Fibroblast of pulmonary artery (primary cell): ENCODE data around the gene XIRP2.
"Not testable (repeated sequence)": the region's sequence is repeated elsewhere in the genome, so short reads cannot be mapped to it uniquely, and the experiment has no call there.

Experiments
- DNase-seq: peaks from one replicate; pipeline ENCODE4 v3.0.0-alpha.2; 2010; ENCODE audit warnings: low read depth
- H3K4me3 ChIP-seq: replicated peaks from 2 replicates; pipeline ENCODE4 v1.5.1; 2011; ENCODE audit warnings: low read depth, mild to moderate bottlenecking, control low read depth, low read length, moderate library complexity
- TF ChIP-seq, protein P1 (sequence below): IDR thresholded peaks from 2 replicates; pipeline ENCODE4 v1.5.1; 2011; ENCODE audit warnings: mild to moderate bottlenecking, control low read depth, low read length, inconsistent platforms; ENCODE audit errors: missing control alignments

XIRP2 gene

DNA sequence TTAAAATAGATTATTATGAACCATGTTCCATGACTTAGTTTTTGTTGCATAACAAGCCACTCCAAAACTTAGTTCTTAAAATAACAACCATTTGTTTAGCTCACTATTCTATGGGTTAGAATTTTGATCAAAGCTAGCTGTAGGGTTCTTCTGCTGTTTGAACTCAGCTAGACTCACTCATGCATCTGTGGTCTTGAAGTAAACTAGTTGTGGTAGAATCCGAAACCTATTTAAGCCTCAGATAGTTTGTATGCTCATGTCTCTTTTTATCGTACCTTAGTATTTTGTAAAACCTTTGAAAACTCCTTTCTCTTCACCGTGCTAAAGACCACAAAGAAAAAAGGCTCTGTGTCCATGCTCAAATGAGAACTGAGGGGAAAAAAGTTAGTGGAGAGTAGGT, 166.6 kb downstream of the XIRP2 start:
- H3K4me3 ChIP-seq: no peak overlapping the region
- DNase-seq: no peak
- TF ChIP-seq, protein P1, sequence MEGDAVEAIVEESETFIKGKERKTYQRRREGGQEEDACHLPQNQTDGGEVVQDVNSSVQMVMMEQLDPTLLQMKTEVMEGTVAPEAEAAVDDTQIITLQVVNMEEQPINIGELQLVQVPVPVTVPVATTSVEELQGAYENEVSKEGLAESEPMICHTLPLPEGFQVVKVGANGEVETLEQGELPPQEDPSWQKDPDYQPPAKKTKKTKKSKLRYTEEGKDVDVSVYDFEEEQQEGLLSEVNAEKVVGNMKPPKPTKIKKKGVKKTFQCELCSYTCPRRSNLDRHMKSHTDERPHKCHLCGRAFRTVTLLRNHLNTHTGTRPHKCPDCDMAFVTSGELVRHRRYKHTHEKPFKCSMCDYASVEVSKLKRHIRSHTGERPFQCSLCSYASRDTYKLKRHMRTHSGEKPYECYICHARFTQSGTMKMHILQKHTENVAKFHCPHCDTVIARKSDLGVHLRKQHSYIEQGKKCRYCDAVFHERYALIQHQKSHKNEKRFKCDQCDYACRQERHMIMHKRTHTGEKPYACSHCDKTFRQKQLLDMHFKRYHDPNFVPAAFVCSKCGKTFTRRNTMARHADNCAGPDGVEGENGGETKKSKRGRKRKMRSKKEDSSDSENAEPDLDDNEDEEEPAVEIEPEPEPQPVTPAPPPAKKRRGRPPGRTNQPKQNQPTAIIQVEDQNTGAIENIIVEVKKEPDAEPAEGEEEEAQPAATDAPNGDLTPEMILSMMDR: no peak

DNA sequence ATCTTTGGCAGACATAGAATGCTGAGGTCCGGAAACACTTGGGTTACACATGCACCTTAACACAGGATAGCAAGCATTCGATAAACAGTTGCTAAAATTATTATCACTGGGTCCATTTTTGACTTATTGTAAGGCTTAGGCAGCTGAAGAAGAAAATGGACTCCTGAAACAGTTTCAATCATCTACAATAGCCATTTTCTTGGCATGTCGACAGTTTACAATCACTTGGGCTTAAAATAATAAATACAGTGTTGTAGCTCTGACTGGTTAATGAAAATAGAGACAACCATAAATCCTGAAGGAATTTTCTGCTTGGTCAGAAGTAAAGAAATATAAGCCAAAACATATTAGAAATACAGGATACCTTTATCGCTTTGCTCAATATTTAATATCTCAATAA, 169.2 kb downstream of the XIRP2 start:
- TF ChIP-seq, protein P1: no peak
- no peak for DNase-seq
- H3K4me3 ChIP-seq: no peak overlapping the region

DNA sequence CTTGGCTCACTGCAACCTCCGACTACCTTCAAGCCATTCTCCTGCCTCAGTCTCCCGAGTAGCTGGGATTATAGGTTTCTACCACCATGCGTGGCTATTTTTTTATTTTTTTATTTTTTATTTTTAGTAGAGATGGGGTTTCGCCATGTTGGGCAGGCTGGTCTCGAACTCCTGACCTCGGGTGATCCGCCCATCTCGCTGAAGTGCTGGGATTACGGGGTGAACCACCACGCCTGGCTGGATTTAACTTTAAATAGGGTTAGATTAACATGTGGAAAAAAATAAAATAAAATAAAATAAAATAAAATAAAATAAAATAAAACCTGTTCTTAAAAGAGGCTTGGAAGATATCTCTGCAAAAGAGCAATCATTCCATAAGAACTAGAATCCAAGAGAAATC, 170.9 kb downstream of the XIRP2 start:
- no peak for DNase-seq
- TF ChIP-seq, protein P1: no peak
- no peak overlapping the region for H3K4me3 ChIP-seq

DNA sequence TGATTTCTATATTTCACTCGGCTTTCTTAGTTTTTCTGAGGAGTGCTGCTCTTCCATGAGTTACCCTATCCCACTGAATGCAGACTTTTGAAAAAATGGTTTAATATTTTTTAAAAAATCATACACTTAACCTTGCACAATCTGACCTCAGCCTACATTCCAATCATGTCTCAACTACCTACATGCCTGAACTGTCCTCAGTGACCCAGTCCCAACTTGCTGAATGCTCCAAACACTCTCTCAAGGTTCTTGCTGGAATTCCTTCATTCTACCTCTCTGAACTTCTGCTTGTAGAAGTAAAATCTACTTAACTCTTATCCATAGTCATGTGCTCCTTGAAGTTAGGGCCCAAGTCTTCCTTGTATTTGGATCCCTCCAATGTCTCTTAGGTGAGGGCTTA, 181.6 kb downstream of the XIRP2 start:
- no peak for DNase-seq
- no peak overlapping the region for H3K4me3 ChIP-seq
- TF ChIP-seq, protein P1: no peak

DNA sequence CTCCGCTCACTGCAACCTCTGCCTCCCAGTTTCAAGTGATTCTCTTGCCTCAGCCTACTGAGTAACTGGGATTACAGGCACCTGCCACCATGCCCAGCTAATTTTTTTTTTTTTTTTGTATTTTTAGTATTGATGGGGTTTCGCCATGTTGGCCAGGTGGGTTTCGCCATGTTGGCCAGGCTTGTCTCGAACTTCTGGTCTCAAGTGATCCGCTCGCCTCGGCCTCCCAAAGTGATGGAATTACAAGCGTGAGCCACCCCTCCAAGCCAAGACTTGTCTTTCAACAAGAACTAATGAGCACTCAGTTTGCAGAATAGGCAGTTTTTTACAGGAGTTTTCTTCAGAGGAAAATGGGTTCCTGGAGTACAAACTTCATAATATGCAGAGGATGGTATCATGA, 187.4 kb downstream of the XIRP2 start:
- not testable (repeated sequence) for H3K4me3 ChIP-seq

DNA sequence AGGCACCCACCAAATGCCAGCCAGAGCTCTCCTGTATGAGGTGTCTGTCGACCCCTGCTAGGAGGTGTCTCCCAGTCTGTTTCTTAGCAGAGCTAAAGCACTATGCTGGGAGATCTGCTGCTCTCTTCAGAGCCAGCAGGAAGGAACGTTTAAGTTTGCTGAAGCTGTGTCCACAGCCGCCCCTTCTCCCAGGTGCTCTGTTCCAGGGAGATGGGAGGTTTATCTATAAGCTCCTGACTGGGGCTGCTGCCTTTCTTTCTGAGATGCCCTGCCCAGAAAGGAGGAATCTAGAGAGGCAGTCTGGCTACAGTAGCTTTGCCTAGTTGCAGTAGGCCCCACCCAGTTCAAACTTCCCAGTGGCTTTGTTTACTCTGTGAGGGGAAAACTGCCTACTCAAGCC, 210.7 kb downstream of the XIRP2 start:
- not testable (repeated sequence) for DNase-seq

More for the DNA sequence above, 187.4 kb downstream of the XIRP2 start:
- DNase-seq: not testable (repeated sequence)

DNA sequence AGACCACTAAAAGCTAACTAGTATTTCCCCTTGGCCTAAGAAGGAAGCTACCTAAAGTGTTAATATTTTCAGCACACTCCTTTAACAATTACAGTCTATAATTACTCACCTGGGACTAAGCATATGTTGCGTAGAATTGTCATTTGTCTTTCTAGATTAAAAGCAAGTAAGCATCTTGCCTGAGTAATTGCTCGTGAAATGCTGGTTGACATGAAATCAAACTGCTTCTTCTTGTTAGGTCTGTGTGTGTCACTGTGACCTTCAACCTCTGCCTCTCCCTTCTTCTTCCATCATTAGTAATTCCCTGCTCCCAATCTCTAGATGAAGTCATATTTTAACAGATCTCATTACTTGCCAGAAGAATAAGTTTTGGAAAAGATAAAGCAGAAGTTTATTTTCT, 212.2 kb downstream of the XIRP2 start:
- H3K4me3 ChIP-seq: no peak overlapping the region
- TF ChIP-seq, protein P1: no peak
- DNase-seq: no peak

More for the DNA sequence above, 210.7 kb downstream of the XIRP2 start:
- H3K4me3 ChIP-seq: not testable (repeated sequence)

DNA sequence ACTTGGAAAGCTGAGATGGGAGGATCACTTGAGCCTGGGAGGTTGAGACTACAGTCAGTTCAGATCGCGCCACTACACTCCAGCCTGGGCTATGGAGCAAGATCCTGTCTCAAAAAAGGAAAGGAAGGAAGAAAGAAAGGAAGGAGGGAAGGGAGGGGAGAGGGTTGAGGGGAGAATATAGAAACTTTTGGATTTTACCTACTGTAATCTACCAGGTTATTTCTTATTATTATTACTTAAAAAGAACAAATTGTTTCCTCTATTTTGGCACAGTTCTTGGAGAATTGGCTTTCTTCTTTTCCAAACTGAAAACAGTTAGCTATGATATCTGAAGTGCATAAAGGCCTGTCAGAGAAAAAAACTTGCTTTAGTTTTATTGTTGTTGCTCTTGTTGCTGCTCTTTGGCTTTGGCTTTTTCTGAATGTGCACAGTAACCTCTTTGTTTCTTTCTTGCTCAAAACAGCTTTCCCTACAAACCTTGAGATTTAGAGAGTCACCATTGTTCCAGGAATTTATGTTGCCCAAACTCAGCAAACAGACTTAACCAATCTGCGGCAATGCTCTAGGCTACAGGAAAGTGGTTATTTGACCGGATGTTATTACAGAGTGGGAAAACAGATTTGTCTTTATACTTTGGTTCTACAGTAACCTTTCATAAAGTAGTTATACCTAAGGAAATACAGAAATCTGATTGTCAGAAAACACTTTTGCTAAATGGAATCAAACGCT, 214.9 kb downstream of the XIRP2 start:
- no peak for DNase-seq
- H3K4me3 ChIP-seq: no peak overlapping the region
- TF ChIP-seq, protein P1: no peak
